Hypothalamus (tissue), 51 donors: ENCODE data around the gene FADS6.
"Not testable (repeated sequence)": the region's sequence is repeated elsewhere in the genome, so short reads cannot be mapped to it uniquely, and the experiment has no call there.

ENCODE experiments used
- DNase-seq, 51 donors: peaks; one replicate each; lab custom pipeline; 2025; lab: John Stamatoyannopoulos, UW

The FADS6 gene

GRCh38 chr17:74921769-74922168, 28.3 kb upstream of the FADS6 start:
- no peak for DNase-seq

- DNase-seq, result no peak
Measured at GRCh38 chr17:74921026-74921681, 27.7 kb upstream of the FADS6 start.

- no peak for DNase-seq
Measured at GRCh38 chr17:74920642-74921025, 27.2 kb upstream of the FADS6 start.

- DNase-seq, result no peak
Measured at GRCh38 chr17:74920306-74920620, 26.8 kb upstream of the FADS6 start.

- DNase-seq, result peak in 5 of 51 donors; percentile 4 to 45 (median 7)
Measured at GRCh38 chr17:74919440-74920305, 26.2 kb upstream of the FADS6 start.

- no peak for DNase-seq
Measured at GRCh38 chr17:74918906-74919305, 25.5 kb upstream of the FADS6 start.

GRCh38 chr17:74917430-74917829, 24.0 kb upstream of the FADS6 start:
- no peak for DNase-seq

- no peak for DNase-seq
Measured at GRCh38 chr17:74916851-74917199, 23.4 kb upstream of the FADS6 start.

- DNase-seq, result no peak
Measured at GRCh38 chr17:74916136-74916850, 22.9 kb upstream of the FADS6 start.

- not testable (repeated sequence) for DNase-seq
Measured at GRCh38 chr17:74911423-74911822, 18.0 kb upstream of the FADS6 start.

- DNase-seq, result not testable (repeated sequence)
Measured at GRCh38 chr17:74909097-74909496, 15.7 kb upstream of the FADS6 start.

GRCh38 chr17:74907012-74907411, 13.6 kb upstream of the FADS6 start:
- no peak for DNase-seq

- DNase-seq, result not testable (repeated sequence)
Measured at GRCh38 chr17:74906214-74906793, 12.9 kb upstream of the FADS6 start.

- DNase-seq, result no peak
Measured at GRCh38 chr17:74904687-74905409, 11.4 kb upstream of the FADS6 start.

GRCh38 chr17:74903671-74904070, 10.2 kb upstream of the FADS6 start:
- DNase-seq, result no peak

GRCh38 chr17:74903034-74903433, 9.6 kb upstream of the FADS6 start:
- no peak for DNase-seq

- DNase-seq, result no peak
Measured at GRCh38 chr17:74901353-74902135, 8.1 kb upstream of the FADS6 start.

- DNase-seq, result no peak
Measured at GRCh38 chr17:74900208-74900607, 6.8 kb upstream of the FADS6 start.

- DNase-seq, result no peak
Measured at GRCh38 chr17:74898376-74898946, 5.0 kb upstream of the FADS6 start.
